ENCODE data around the gene ZNF546. TPM values are rescaled to one million over a fixed set of nuclear protein-coding genes. Genes with fewer than 3 reads are reported as not detected.
"Not testable (repeated sequence)": the region's sequence is repeated elsewhere in the genome, so short reads cannot be mapped to it uniquely, and the experiment has no call there.

The ZNF546 gene
- total RNA-seq, 1 experiment from 2014 or later = not detected

GRCh38 chr19:39983695-39984300 lies 13.1 kb upstream of the ZNF546 start:
- DNase-seq (ENCODE audit: low spot score) = no peak

GRCh38 chr19:39986643-39987042 lies 10.2 kb upstream of the ZNF546 start:
- DNase-seq (ENCODE audit: low spot score) = peak; percentile 23

GRCh38 chr19:39987167-39987566 lies 9.7 kb upstream of the ZNF546 start:
- no peak for DNase-seq (ENCODE audit: low spot score)

- no peak for DNase-seq (ENCODE audit: low spot score)
Observed at GRCh38 chr19:39987596-39987995, 9.3 kb upstream of the ZNF546 start.

GRCh38 chr19:39993605-39994004 lies 3.3 kb upstream of the ZNF546 start:
- DNase-seq (ENCODE audit: low spot score) = no peak

GRCh38 chr19:39994361-39994760 lies 2.5 kb upstream of the ZNF546 start:
- DNase-seq (ENCODE audit: low spot score) = no peak

GRCh38 chr19:39995794-39996193 lies 1.1 kb upstream of the ZNF546 start:
- DNase-seq (ENCODE audit: low spot score) = peak; percentile 8

- DNase-seq (ENCODE audit: low spot score) = no peak
Observed at GRCh38 chr19:39996218-39996810, 546 bp upstream of the ZNF546 start.

GRCh38 chr19:39997638-39998216 lies 867 bp downstream of the ZNF546 start:
- DNase-seq (ENCODE audit: low spot score) = no peak

GRCh38 chr19:39998501-39998900 lies 1.6 kb downstream of the ZNF546 start:
- DNase-seq (ENCODE audit: low spot score) = no peak

- DNase-seq (ENCODE audit: low spot score) = no peak
Observed at GRCh38 chr19:40005691-40006272, 8.9 kb downstream of the ZNF546 start.

GRCh38 chr19:40006273-40006691 lies 9.4 kb downstream of the ZNF546 start:
- DNase-seq (ENCODE audit: low spot score) = no peak

- DNase-seq (ENCODE audit: low spot score) = no peak
Observed at GRCh38 chr19:40009674-40010073, 12.8 kb downstream of the ZNF546 start.

GRCh38 chr19:40013991-40014390 lies 17.1 kb downstream of the ZNF546 start:
- DNase-seq (ENCODE audit: low spot score) = no peak

- no peak for DNase-seq (ENCODE audit: low spot score)
Observed at GRCh38 chr19:40023969-40024368, 27.1 kb downstream of the ZNF546 start.

- no peak for DNase-seq (ENCODE audit: low spot score)
Observed at GRCh38 chr19:40025938-40026596, 29.2 kb downstream of the ZNF546 start.

GRCh38 chr19:40026597-40026970 lies 29.7 kb downstream of the ZNF546 start:
- no peak for DNase-seq (ENCODE audit: low spot score)

GRCh38 chr19:40033989-40034560 lies 37.2 kb downstream of the ZNF546 start:
- no peak for DNase-seq (ENCODE audit: low spot score)

GRCh38 chr19:40035996-40036395 lies 39.1 kb downstream of the ZNF546 start:
- DNase-seq (ENCODE audit: low spot score) = no peak

GRCh38 chr19:40038047-40038446 lies 41.2 kb downstream of the ZNF546 start:
- DNase-seq (ENCODE audit: low spot score) = not testable (repeated sequence)

GRCh38 chr19:40041718-40042117 lies 44.9 kb downstream of the ZNF546 start:
- not testable (repeated sequence) for DNase-seq (ENCODE audit: low spot score)

- no peak for DNase-seq (ENCODE audit: low spot score)
Observed at GRCh38 chr19:40053491-40053890, 56.6 kb downstream of the ZNF546 start.

Measured in HT-29 (cell line).